Transverse colon (tissue), 4 donors: ENCODE results near the gene COMMD9. TPM values are rescaled to one million over a fixed set of nuclear protein-coding genes. Genes with fewer than 3 reads are reported as not detected.
A peak's percentile ranks its signal among the peaks of the same experiment; 100 is the strongest.

Experiments used
- DNase-seq: peaks from one replicate; pipeline ENCODE4 v3.0.0-alpha.2; 2019
- H3K27ac ChIP-seq, 4 donors: fragments of 200-600 bp; sonication (generic); 2 replicates each; pipeline ENCODE4 v1.5.1; 2016 to 2018; ENCODE audit warnings: inconsistent platforms in 4 of 4
- H3K27me3 ChIP-seq: fragments of 200-600 bp; sonication (generic); 2 replicates; pipeline ENCODE4 v1.5.1; 2017; ENCODE audit warnings: inconsistent platforms
- H3K36me3 ChIP-seq, 4 donors: fragments of 200-600 bp; sonication (generic); 2 replicates each; pipeline ENCODE4 v1.5.1; 2017 to 2019; ENCODE audit warnings: inconsistent platforms in 4 of 4
- H3K4me1 ChIP-seq, 4 donors: fragments of 200-600 bp; sonication (generic); 2 replicates each; pipeline ENCODE4 v1.5.1; 2017 to 2020; ENCODE audit warnings: inconsistent platforms in 4 of 4
- H3K4me3 ChIP-seq, 4 donors: fragments of 200-600 bp; sonication (generic); 1 replicate in 1 of 4; 2 replicates in 3 of 4; pipeline versions ENCODE4 v1.5.1 to v1.6.1; 2017 to 2019; ENCODE audit warnings: inconsistent platforms in 4 of 4
- H3K9me3 ChIP-seq, 2 donors: fragments of 200-600 bp; sonication (generic); 2 replicates each; pipeline ENCODE4 v1.5.1; 2017 to 2019; ENCODE audit warnings: inconsistent platforms in 2 of 2
- CTCF ChIP-seq, 5 experiments: fragments of 200-600 bp in 3 of 5; fragments of 450-650 bp in 2 of 5; sonication (generic) in 3 of 5; IDR thresholded peaks; 1 replicate in 2 of 5; 2 replicates in 3 of 5; pipeline ENCODE4 v1.5.1; 2016 to 2017; ENCODE audit warnings: antibody characterized with exemption in 5 of 5, inconsistent platforms in 3 of 5, mild to moderate bottlenecking in 2 of 5, moderate library complexity in 1 of 5
- EP300 ChIP-seq: sonication (generic); formaldehyde crosslinking; IDR thresholded peaks from one replicate; pipeline ENCODE4 v1.6.1; 2017; ENCODE audit warnings: antibody characterized with exemption, low read depth
- POLR2A ChIP-seq: fragments of 450-650 bp; IDR thresholded peaks from one replicate; pipeline ENCODE4 v1.6.1; 2016; ENCODE audit warnings: antibody characterized with exemption, mild to moderate bottlenecking, moderate library complexity
- POLR2AphosphoS5 ChIP-seq, 3 donors: sonication (generic); formaldehyde crosslinking; IDR thresholded peaks; one replicate each; pipeline ENCODE4 v1.6.1; 2016; ENCODE audit warnings: antibody characterized with exemption in 3 of 3
- WGBS, 2 donors: methylation state at CpG; one replicate each; pipeline ENCODE4 v1.1.5; 2018; ENCODE audit warnings: low coverage in 1 of 2; 5-methylcytosine and 5-hydroxymethylcytosine counted together
- in situ Hi-C, 4 donors: fragments of 200-750 bp; cut with MboI; loops; one replicate each; pipeline versions ENCODE4 v1.15.0 to v1.15.1; 2017; ENCODE audit warnings: low sequenced_read_pairs in 3 of 4, low pct_ligation_motif_present in 1 of 4, low pct_unique_long_range_greater_than_20kb in 1 of 4
- intact Hi-C: fragments of 100-400 bp; cut with DNase I; formaldehyde crosslinking; loops from one replicate; pipeline ENCODE4 v1.15.1; 2023; ENCODE audit warnings: low total_unique reads
- total RNA-seq, 4 donors: library from RNA; depleted of rRNA; stranded (reverse); fragments of >200 nt; gene quantifications; one replicate each; pipeline ENCODE4 v1.1.0, GENCODE V29; 2016

Gene COMMD9
- total RNA-seq, 4 donors from 2014 or later: 22.4 to 46.2 (median 33.9) TPM

- in situ Hi-C loops: no loop called here
- no peak for DNase-seq
- Histone ChIP-seq H3K27ac (peak overlapping the region; percentile 43 to 50 (median 46)), H3K36me3 (no peaks in the 10 kb centered on the region), H3K9me3 (no peaks in the 10 kb centered on the region), H3K4me3 (no peak overlapping the region), H3K27me3 (no peaks in the 10 kb centered on the region), H3K4me1 (peaks cover 0 to 46% (median 24%) of the 10 kb centered on the region in 4 donors)
- 30 to 47% methylated on average over 1 of the region's 1 CpG for WGBS, 2 donors
- intact Hi-C loops: no loop called here
- no peak for TF ChIP-seq POLR2AphosphoS5 (IDR thresholded peaks at IDR 0.05)
- TF ChIP-seq CTCF (IDR thresholded peaks at IDR 0.05): no peak
- TF ChIP-seq POLR2A: no peak
- no peak for TF ChIP-seq EP300
These were observed 15.1 kb upstream of the COMMD9 start for GRCh38 chr11:36304351-36304750.

GRCh38 chr11:36300650-36301049 is 11.4 kb upstream of the COMMD9 start:
- in situ Hi-C loops: no loop called here
- Histone ChIP-seq H3K36me3 (no peaks in the 10 kb centered on the region), H3K27ac (peak overlapping the region; percentile 49 to 71 (median 58)), H3K4me3 (no peak overlapping the region), H3K9me3 (no peaks in the 10 kb centered on the region), H3K4me1 (peaks cover 5 to 67% (median 36%) of the 10 kb centered on the region in 4 donors), H3K27me3 (no peaks in the 10 kb centered on the region)
- WGBS, 2 donors: 18% methylated on average over 3 of the region's 3 CpGs; no CpG with 5 or more reads in 1 of the 2 donors
- intact Hi-C loops: no loop called here
- no peak for TF ChIP-seq CTCF (IDR thresholded peaks at IDR 0.05)
- peak in 1 of 3 donors; percentile 64 for TF ChIP-seq POLR2AphosphoS5 (IDR thresholded peaks at IDR 0.05)
- DNase-seq: peak; percentile 85

GRCh38 chr11:36296884-36297543 is 7.8 kb upstream of the COMMD9 start:
- in situ Hi-C loops (loop anchor here in 3 of 4 donors (10.0 to 25.0 kb wide), 3 partner anchors 90 to 198 kb away; no protein-coding TSS in a partner anchor), intact Hi-C loops (loop anchor here (10.0 kb wide), 1 partner anchor 188 kb away; no protein-coding TSS in a partner anchor)
- Histone ChIP-seq H3K27me3 (no peaks in the 10 kb centered on the region), H3K4me3 (no peak overlapping the region), H3K4me1 (peaks cover 5 to 50% (median 27%) of the 10 kb centered on the region in 4 donors), H3K9me3 (no peaks in the 10 kb centered on the region), H3K27ac (peak overlapping the region; percentile 45 to 73 (median 59)), H3K36me3 (no peaks in the 10 kb centered on the region)
- DNase-seq: peak; percentile 67
- TF ChIP-seq CTCF (IDR thresholded peaks at IDR 0.05): no peak
- TF ChIP-seq POLR2AphosphoS5 (IDR thresholded peaks at IDR 0.05): peak in 1 of 3 donors; percentile 40
- TF ChIP-seq POLR2A: no peak
- no peak for TF ChIP-seq EP300
- WGBS, 2 donors: 32% methylated on average over 8 of the region's 8 CpGs

GRCh38 chr11:36295926-36296325 is 6.7 kb upstream of the COMMD9 start, which contains the start of gene PRR5L:
TSS of gene PRR5L (plus strand) at chr11:36296288. CDS start at chr11:36401122, 104,834 bp downstream.
- no peaks in the 10 kb centered on the region for H3K27me3 ChIP-seq
- H3K27ac ChIP-seq: peak within 1 kb of the TSS; percentile 45 to 73 (median 59)
- intact Hi-C loops: loop anchor here (10.0 kb wide), 1 partner anchor 189 kb away; no protein-coding TSS in a partner anchor
- H3K9me3 ChIP-seq: no peaks in the 10 kb centered on the region
- no peak for DNase-seq
- H3K36me3 ChIP-seq: no peaks in the 10 kb centered on the region
- peaks cover 5 to 44% (median 21%) of the 10 kb centered on the region in 4 donors for H3K4me1 ChIP-seq
- in situ Hi-C loops: loop anchor here in 3 of 4 donors (10.0 to 25.0 kb wide), 3 partner anchors 91 to 199 kb away; no protein-coding TSS in a partner anchor
- WGBS, 2 donors: 60 to 89% methylated on average over 1 to 3 of the region's 3 CpGs
- TF ChIP-seq POLR2AphosphoS5 (IDR thresholded peaks at IDR 0.05) (no peak), POLR2A (no peak), EP300 (no peak), CTCF (IDR thresholded peaks at IDR 0.05) (no peak)
- H3K4me3 ChIP-seq: no peak within 1 kb of the TSS
